GM21825 (cell line): ENCODE data around the gene BAZ2B.

Source experiments
- ATAC-seq: cut with Tn5 transposase; IDR thresholded peaks from one replicate; pipeline ENCODE4 v1.9.1; 2021; ENCODE audit warnings: mild to moderate bottlenecking, moderate library complexity; ENCODE audit not compliant: unreplicated experiment

The BAZ2B gene

GRCh38 chr2:159471340-159471739 is 145.0 kb downstream of the BAZ2B start:
- no peak for ATAC-seq

GRCh38 chr2:159468257-159468656 is 148.1 kb downstream of the BAZ2B start:
- no peak for ATAC-seq

- ATAC-seq = no peak
Measured at GRCh38 chr2:159462961-159463360, 153.4 kb downstream of the BAZ2B start.

DNA sequence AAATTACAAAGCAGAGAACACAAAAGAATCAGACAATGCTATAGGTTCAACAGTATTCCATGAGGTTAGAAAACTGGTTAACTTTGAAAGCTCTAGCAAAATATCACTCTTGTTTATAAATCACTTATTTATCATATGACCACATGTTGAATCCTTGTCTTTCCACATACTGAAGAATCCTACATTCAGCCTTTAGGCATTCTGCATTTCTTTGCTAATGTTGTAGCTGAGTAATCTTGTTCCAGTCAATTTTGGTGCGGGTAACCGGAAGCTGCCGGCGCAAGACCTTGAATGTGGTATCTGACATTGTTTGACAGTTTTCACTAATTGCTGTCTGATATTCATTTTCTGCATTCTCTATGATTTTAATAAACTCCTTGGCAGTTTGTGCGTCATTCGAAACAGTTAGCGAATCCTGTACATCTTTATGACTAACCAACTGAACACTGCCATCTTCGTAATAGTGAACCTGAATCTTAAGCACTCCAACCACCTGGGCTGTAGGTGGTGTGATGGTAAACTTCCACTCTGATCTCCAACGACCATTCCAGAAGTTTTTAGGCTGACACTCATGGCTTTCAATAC is 154.1 kb downstream of the BAZ2B start:
- no peak for ATAC-seq

- no peak for ATAC-seq
Measured at GRCh38 chr2:159461076-159461475, 155.3 kb downstream of the BAZ2B start.

- no peak for ATAC-seq
Measured at GRCh38 chr2:159460227-159460626, 156.1 kb downstream of the BAZ2B start.

GRCh38 chr2:159459279-159459678 is 157.1 kb downstream of the BAZ2B start:
- ATAC-seq = no peak

- ATAC-seq = no peak
Measured at GRCh38 chr2:159457589-159457988, 158.8 kb downstream of the BAZ2B start.

GRCh38 chr2:159456500-159457426 is 159.6 kb downstream of the BAZ2B start:
- no peak for ATAC-seq

GRCh38 chr2:159455330-159455918 is 160.9 kb downstream of the BAZ2B start:
- no peak for ATAC-seq

GRCh38 chr2:159454185-159454584 is 162.2 kb downstream of the BAZ2B start:
- no peak for ATAC-seq

DNA sequence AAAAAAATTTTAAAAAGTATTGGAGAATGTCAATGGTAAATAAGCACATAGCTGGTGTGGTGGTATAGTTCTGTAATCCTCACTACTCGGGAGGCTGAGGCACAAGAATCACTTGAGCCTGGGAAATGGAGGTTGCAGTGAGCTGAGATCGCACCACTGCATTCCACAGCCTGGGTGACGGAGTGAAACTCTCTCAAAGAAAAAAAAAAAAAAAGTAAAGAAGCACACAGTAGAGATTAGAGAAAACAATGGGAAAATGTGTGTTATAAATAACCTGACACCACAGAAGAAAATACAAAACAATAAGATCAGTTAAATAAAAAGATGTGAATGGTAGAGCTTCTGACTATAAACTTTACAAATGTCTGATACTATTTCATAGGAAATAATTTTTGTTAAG is 166.2 kb downstream of the BAZ2B start:
- ATAC-seq = no peak

GRCh38 chr2:159449504-159450124 is 166.7 kb downstream of the BAZ2B start:
- ATAC-seq = no peak

GRCh38 chr2:159446817-159447216 is 169.5 kb downstream of the BAZ2B start:
- no peak for ATAC-seq

GRCh38 chr2:159446201-159446600 is 170.1 kb downstream of the BAZ2B start:
- ATAC-seq = no peak

- peak; percentile 65 for ATAC-seq
Measured at GRCh38 chr2:159445307-159445706, 171.0 kb downstream of the BAZ2B start.

DNA sequence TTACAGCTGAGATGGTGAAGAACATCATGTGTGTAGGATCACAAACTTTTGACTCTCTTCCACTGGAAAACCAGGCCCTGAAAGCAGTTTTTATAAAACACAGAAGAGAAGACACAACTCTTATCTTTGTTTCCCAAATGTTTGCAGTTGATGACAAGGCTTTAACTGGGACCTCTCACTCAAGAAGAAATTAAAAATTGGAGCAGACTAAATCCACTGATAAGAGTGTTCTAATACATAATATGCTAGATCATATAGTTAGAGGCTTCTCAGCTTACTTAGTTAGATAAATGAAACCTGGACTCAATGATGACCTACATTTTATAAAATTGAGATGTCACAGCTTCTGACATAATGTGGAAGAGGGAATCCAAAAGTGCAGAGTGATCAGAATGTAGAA is 171.6 kb downstream of the BAZ2B start:
- ATAC-seq = no peak

GRCh38 chr2:159442159-159442852 is 174.0 kb downstream of the BAZ2B start:
- no peak for ATAC-seq

GRCh38 chr2:159441182-159441581 is 175.2 kb downstream of the BAZ2B start:
- no peak for ATAC-seq

DNA sequence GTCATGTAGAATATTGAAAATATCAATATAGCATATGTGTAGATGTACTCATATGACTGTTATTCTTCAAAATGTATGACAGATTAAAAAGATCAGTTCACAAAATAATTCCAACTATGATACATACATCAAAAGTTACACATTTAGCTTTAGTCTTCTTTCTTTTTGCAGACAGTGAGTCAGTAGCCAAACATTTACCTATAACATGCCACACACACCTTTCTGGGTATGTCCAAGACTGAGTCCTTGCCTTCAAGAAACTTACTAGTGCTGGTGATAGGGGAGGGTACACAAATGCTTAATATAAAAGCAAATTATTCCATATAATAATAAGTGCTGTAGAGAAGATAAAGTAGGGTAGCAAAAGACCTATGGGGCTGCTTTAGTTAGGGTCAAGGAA is 176.9 kb downstream of the BAZ2B start:
- ATAC-seq = no peak
